Activated CD4-positive, alpha-beta T cell treated with anti-CD3 and anti-CD28 coated beads, Interleukin-10, Interleukin-2, amounts not matched to agents 100 ng/mL and 50 ng/mL, durations not matched to agents 16 hours and 8 hours (primary cell): ENCODE data around the gene SULT1A2.
"Not testable (repeated sequence)": the region's sequence is repeated elsewhere in the genome, so short reads cannot be mapped to it uniquely, and the experiment has no call there.

ENCODE experiments used
- DNase-seq: peaks from one replicate; pipeline ENCODE4 v3.0.0-alpha.2; 2020

SULT1A2 gene

GRCh38 chr16:28554634-28555423 is 42.0 kb downstream of the SULT1A2 start:
- DNase-seq = peak; percentile 2

- DNase-seq = peak; percentile 93
These were observed 42.8 kb downstream of the SULT1A2 start, which contains the start of gene SGF29 for GRCh38 chr16:28553776-28554633. SGF29 (plus strand) TSS chr16:28553920; CDS start chr16:28581070, 27,150 bp downstream.

- DNase-seq = peak; percentile 26
These were observed 47.5 kb downstream of the SULT1A2 start for GRCh38 chr16:28549301-28549899.

GRCh38 chr16:28548306-28548802 is 48.5 kb downstream of the SULT1A2 start:
- DNase-seq = no peak

GRCh38 chr16:28546626-28547025 is 50.2 kb downstream of the SULT1A2 start:
- DNase-seq = no peak

- not testable (repeated sequence) for DNase-seq
These were observed 50.9 kb downstream of the SULT1A2 start for GRCh38 chr16:28545964-28546363.

- DNase-seq = no peak
These were observed 51.9 kb downstream of the SULT1A2 start for GRCh38 chr16:28544998-28545397.

- no peak for DNase-seq
These were observed 53.8 kb downstream of the SULT1A2 start for GRCh38 chr16:28543072-28543471.

- DNase-seq = no peak
These were observed 54.2 kb downstream of the SULT1A2 start for GRCh38 chr16:28542646-28543045.
